ENCODE results near the gene RIMBP2.

- no peak for TF ChIP-seq POLR2A (IDR thresholded peaks at IDR 0.05; ENCODE audit: low read depth)
- TF ChIP-seq, protein P1, sequence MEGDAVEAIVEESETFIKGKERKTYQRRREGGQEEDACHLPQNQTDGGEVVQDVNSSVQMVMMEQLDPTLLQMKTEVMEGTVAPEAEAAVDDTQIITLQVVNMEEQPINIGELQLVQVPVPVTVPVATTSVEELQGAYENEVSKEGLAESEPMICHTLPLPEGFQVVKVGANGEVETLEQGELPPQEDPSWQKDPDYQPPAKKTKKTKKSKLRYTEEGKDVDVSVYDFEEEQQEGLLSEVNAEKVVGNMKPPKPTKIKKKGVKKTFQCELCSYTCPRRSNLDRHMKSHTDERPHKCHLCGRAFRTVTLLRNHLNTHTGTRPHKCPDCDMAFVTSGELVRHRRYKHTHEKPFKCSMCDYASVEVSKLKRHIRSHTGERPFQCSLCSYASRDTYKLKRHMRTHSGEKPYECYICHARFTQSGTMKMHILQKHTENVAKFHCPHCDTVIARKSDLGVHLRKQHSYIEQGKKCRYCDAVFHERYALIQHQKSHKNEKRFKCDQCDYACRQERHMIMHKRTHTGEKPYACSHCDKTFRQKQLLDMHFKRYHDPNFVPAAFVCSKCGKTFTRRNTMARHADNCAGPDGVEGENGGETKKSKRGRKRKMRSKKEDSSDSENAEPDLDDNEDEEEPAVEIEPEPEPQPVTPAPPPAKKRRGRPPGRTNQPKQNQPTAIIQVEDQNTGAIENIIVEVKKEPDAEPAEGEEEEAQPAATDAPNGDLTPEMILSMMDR (IDR thresholded peaks at IDR 0.05), result no peak
Observed at GRCh38 chr12:130762319-130762675, 46.2 kb upstream of the RIMBP2 start.
